Measurements from ENCODE around the gene RNF208.
A peak's percentile ranks its signal among the peaks of the same experiment; 100 is the strongest.

The RNF208 gene

GRCh38 chr9:137191691-137192447 lies 30.2 kb downstream of the RNF208 start:
- DNase-seq (ENCODE audit: low read depth): no peak

GRCh38 chr9:137191245-137191644 lies 30.8 kb downstream of the RNF208 start:
- DNase-seq (ENCODE audit: low read depth): no peak

GRCh38 chr9:137190315-137190856 lies 31.7 kb downstream of the RNF208 start:
- no peak for DNase-seq (ENCODE audit: low read depth)

- DNase-seq (ENCODE audit: low read depth): no peak
Observed at GRCh38 chr9:137189297-137190295, 32.4 kb downstream of the RNF208 start.

- peak; percentile 85 for DNase-seq (ENCODE audit: low read depth)
Observed at GRCh38 chr9:137188490-137189296, 33.3 kb downstream of the RNF208 start, which contains the start of the genes ANAPC2 and SSNA1. Gene ANAPC2 (minus strand): TSS chr9:137188560. CDS start chr9:137188532, 28 bp downstream. Gene SSNA1 (plus strand): TSS chr9:137188676. CDS start chr9:137188727, 51 bp downstream.

- DNase-seq (ENCODE audit: low read depth): no peak
Observed at GRCh38 chr9:137188086-137188489, 34.0 kb downstream of the RNF208 start.

GRCh38 chr9:137187386-137187785 lies 34.7 kb downstream of the RNF208 start:
- DNase-seq (ENCODE audit: low read depth): no peak

GRCh38 chr9:137186385-137186784 lies 35.7 kb downstream of the RNF208 start:
- DNase-seq (ENCODE audit: low read depth): no peak

- no peak for DNase-seq (ENCODE audit: low read depth)
Observed at GRCh38 chr9:137185921-137186320, 36.1 kb downstream of the RNF208 start.

GRCh38 chr9:137184881-137185660 lies 37.0 kb downstream of the RNF208 start:
- DNase-seq (ENCODE audit: low read depth): no peak

- no peak for DNase-seq (ENCODE audit: low read depth)
Observed at GRCh38 chr9:137183980-137184595, 38.0 kb downstream of the RNF208 start.

- no peak for DNase-seq (ENCODE audit: low read depth)
Observed at GRCh38 chr9:137182836-137183235, 39.2 kb downstream of the RNF208 start.

- DNase-seq (ENCODE audit: low read depth): no peak
Observed at GRCh38 chr9:137181680-137182079, 40.4 kb downstream of the RNF208 start.

- DNase-seq (ENCODE audit: low read depth): no peak
Observed at GRCh38 chr9:137180491-137180890, 41.5 kb downstream of the RNF208 start.

GRCh38 chr9:137179761-137180160 lies 42.3 kb downstream of the RNF208 start:
- no peak for DNase-seq (ENCODE audit: low read depth)

GRCh38 chr9:137178939-137179630 lies 43.0 kb downstream of the RNF208 start:
- no peak for DNase-seq (ENCODE audit: low read depth)

- DNase-seq (ENCODE audit: low read depth): no peak
Observed at GRCh38 chr9:137178201-137178938, 43.7 kb downstream of the RNF208 start.

GRCh38 chr9:137176302-137177182 lies 45.5 kb downstream of the RNF208 start:
- DNase-seq (ENCODE audit: low read depth): no peak

Data from stimulated activated CD8-positive, alpha-beta memory T cell treated with anti-CD3 and anti-CD28 coated beads, Interleukin-15, amount 100 ng/mL, for 1 hour (primary cell).